ENCODE data around the gene CTDNEP1.

CTDNEP1 gene

DNA sequence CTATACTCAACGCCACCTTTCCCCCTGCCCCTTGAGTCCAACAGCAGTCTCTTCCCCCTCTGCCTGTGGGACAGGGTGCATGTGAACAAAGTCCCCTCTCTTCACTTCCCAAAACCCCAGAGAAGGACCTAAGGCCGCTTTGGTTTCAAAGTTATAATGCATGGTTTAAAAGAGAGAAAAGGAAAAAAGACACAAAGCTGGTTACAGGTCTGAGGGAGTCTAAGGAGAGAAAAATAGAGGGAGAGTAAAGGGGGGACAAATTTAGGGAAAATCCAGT is 8.1 kb downstream of the CTDNEP1 start:
- no peak for TF ChIP-seq CTCF (IDR thresholded peaks at IDR 0.05; ENCODE audit: low read depth, low read length, missing control alignments)
- DNase-seq (ENCODE audit: extremely low read depth, low read depth), result no peak
- H3K4me3 ChIP-seq (replicated peaks; ENCODE audit: low read depth, low read length), result peak overlapping the region; percentile 59

- peak overlapping the region; percentile 59 for H3K4me3 ChIP-seq (replicated peaks; ENCODE audit: low read depth, low read length)
- DNase-seq (ENCODE audit: extremely low read depth, low read depth), result peak; percentile 90
- no peak for TF ChIP-seq CTCF (IDR thresholded peaks at IDR 0.05; ENCODE audit: low read depth, low read length, missing control alignments)
Observed at GRCh38 chr17:7242717-7243452, 8.6 kb downstream of the CTDNEP1 start.

DNA sequence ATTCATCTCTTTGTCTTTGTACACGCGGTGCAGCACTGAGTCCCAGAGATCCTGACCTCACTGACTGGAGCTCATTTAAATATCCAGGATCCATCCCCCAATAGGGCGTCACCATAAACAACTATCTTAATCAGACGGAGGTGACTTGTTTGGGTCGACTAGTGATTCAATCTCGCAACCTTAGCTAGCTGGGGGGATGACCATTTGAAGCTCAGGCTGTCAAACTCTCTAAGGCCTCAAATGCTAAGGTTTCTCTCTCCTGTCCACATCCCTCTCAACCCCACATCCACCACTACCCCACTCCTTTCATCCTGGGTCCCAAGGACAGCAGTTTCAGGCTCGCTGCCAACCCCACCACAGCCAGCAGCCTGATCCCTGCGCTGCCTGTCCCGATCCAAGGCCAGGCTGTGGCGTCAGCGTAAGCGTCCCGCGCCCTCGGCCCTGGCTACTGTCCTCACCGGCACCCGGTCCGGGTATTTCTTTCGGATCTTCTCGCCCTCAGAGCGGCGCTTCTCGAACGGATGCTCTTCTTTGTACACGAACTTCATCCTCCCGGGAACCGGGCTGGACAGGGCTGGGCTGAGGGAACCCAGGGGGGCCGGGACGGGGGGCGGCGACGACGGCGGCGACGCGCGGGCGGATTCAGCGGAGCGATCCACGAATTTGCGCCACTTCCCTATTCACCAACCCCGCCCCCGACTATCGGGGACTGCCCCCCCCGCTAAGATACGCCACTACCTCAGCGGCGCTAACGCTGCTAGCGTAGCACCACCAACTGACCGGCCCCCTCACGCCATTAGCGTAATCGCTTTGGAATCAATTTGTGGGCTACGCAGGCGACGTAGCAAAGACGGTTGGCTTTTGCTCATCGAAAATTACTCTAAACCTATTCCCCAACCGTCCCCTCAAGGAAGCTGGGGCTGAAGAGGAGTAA is 9.5 kb downstream of the CTDNEP1 start, which contains the start of gene GABARAP:
GABARAP (minus strand) TSS at position 667 of the 934 bp plus-strand sequence; CDS start at position 548, 119 bp downstream.
- no peak for TF ChIP-seq CTCF (IDR thresholded peaks at IDR 0.05; ENCODE audit: low read depth, low read length, missing control alignments)

DNA sequence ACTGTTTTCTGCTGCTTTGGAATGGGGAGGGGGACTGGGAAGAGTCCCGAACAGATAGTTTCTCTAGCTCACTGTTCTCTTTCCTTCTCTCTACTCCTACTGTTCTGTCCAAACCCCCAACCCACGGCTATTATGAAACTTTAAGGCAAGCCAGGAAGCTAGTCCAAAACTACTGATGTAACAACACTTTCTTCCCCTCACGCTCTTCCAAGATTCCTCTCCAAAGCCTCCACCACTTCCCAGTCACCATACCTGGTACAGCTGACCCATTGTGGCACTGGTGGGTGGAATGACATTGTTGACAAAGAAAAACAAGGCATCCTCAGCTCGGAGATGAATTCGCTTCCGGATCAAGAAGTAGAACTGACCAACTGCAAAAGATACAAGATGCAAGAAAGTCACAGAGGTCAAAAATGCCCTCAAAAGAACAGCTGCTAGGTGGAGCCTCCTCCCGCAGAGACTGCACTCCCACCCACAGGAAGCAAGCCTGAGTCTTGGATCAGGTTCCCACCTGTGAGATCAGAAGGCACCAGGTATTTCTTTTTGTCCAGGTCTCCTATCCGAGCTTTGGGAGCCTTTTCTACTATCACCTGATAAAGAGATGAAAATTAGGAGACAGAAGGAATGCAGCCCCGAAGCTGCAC is 10.3 kb downstream of the CTDNEP1 start:
- no peak for TF ChIP-seq CTCF (IDR thresholded peaks at IDR 0.05; ENCODE audit: low read depth, low read length, missing control alignments)
- DNase-seq (ENCODE audit: extremely low read depth, low read depth), result no peak
- peak overlapping the region; percentile 59 for H3K4me3 ChIP-seq (replicated peaks; ENCODE audit: low read depth, low read length)

More for the DNA sequence above, 9.5 kb downstream of the CTDNEP1 start, which contains the start of gene GABARAP:
- no peak for DNase-seq (ENCODE audit: extremely low read depth, low read depth)
- H3K4me3 ChIP-seq (replicated peaks; ENCODE audit: low read depth, low read length), result peak within 1 kb of the TSS; percentile 59

- TF ChIP-seq CTCF (IDR thresholded peaks at IDR 0.05; ENCODE audit: low read depth, low read length, missing control alignments), result no peak
- H3K4me3 ChIP-seq (replicated peaks; ENCODE audit: low read depth, low read length), result peak overlapping the region; percentile 59
- DNase-seq (ENCODE audit: extremely low read depth, low read depth), result no peak
Observed at GRCh38 chr17:7240375-7240774, 11.2 kb downstream of the CTDNEP1 start.

DNA sequence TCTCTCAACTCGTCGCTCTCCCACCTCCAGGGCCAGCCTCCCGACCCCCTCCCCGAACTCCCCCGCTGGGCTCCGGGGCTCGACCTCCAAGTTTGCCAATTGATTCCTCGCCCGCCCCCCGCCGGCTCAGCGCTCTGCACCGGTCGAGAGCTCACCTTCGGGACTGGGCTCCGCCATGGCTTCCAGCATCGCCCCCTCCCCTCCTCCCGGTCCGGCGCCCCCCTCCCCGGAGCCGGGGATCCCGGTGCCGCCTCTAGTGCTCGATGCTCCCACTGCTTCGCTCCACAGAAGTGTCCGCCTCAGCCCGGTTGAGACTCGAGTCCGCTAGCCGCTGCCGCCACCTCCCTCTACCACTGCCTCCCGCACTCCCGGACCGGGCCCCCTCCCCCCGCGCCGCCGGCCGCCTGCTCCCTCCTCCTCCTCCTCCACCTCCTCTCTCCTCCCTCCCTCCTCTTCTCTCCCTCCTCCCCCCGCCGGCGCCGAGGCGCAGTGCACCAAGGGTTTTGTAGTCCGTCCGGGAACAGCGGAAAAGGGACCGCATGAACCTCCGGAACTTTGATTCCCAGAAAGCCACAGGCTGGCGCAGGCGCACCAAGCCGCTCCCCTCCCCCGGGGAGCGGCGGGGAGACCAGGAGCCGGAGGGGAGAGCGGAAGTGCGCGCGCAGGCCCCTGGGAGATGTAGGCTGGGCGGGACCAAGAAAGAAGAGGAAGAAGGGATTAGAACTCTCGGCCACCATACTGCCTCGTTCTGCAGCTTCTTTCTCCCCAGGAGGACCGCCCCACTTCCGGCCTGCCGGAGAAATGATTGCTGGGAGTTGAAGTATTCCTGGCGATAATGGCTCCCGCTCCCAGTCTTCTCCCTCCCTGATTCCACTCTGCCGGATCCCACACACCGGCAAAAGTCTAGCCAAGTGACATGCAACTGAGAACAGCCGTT is 12.2 kb downstream of the CTDNEP1 start, which contains the start of gene PHF23:
PHF23 (minus strand) TSS at position 367 of the 937 bp plus-strand sequence; CDS start at position 189, 178 bp downstream.
- DNase-seq (ENCODE audit: extremely low read depth, low read depth), result peak; percentile 98
- H3K4me3 ChIP-seq (replicated peaks; ENCODE audit: low read depth, low read length), result peak within 1 kb of the TSS; percentile 98
- no peak for TF ChIP-seq CTCF (IDR thresholded peaks at IDR 0.05; ENCODE audit: low read depth, low read length, missing control alignments)
